GM12874 (cell line): Measurements from ENCODE around the gene PLAC1.

ENCODE experiments used
- CTCF ChIP-seq: IDR thresholded peaks from 2 replicates; pipeline ENCODE4 v1.5.1; 2011; ENCODE audit warnings: low read depth, mild to moderate bottlenecking, control low read depth, low read length, moderate library complexity; ENCODE audit not compliant: insufficient read depth

The PLAC1 gene

GRCh38 chrX:134547047-134547679 lies 111.1 kb downstream of the PLAC1 start:
- TF ChIP-seq CTCF = no peak

GRCh38 chrX:134546187-134546586 lies 112.1 kb downstream of the PLAC1 start:
- TF ChIP-seq CTCF = no peak

DNA sequence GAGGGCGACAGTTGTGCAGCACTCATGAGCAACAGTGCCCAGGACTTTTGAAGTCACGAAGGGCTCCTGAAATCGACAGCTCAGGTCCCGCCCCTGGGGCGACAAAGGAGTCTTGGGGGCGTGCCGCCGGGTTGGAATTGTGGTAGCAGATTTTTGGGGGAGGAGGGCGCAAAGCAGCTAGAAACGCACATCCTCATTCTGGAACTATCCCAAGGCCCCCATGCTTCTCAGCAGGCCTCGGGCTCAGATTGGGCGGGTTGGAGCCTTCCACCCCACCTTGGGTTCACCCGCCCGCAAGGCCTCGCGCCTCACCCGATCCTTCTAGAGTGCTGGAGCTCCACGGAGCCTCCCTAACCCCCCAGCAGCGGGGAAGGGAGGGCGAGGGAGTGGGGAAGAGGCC lies 112.8 kb downstream of the PLAC1 start:
- no peak for TF ChIP-seq CTCF

DNA sequence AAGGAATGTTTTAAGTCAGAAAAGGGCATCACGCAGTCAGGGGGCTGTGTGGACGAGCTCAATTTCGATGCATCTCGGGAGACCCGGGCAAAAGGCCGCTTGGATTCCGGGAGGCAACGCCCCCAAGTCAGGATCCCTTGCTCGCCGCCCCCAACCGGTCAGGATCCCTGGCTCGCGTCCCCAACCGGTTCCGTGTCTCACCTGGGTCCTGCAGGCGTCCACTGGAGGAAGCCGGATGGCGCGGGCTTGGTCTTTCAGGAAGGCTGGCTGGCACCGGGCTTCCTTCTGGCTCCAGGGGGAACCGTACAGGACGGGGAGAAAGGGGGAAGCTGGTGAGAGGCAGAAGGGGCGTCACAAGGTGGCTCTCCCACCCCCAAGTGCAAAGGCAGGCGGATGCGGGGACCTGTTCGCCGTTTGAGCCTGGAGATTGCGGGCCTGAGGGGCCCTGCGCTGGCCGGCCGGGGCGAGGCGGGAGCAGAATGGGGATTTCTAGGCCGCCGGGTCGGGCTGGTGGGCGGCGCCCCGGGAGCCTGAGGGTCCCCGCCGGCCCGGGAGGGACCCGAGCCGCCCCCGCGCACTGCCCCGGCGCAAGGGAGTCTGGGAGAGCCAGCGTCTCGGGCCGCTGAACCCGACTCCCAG lies 113.6 kb downstream of the PLAC1 start:
- no peak for TF ChIP-seq CTCF

DNA sequence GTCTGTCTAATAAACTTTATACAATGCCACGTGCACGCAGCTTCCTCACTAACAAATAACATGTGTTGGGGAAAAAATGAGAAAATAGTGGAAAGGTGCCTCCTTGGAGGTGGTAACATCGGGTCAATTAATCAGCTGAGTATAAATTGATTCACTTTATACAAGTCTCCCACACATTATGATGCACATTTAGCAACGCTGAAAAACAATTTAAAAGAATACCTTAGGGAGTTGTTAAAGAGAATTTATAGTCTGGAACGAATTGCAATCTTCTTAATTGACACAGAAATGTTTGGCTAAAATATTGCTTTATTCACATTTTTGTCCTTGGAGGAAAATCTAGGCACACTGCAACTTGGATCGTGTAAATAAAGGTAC lies 114.1 kb downstream of the PLAC1 start:
- TF ChIP-seq CTCF = no peak

DNA sequence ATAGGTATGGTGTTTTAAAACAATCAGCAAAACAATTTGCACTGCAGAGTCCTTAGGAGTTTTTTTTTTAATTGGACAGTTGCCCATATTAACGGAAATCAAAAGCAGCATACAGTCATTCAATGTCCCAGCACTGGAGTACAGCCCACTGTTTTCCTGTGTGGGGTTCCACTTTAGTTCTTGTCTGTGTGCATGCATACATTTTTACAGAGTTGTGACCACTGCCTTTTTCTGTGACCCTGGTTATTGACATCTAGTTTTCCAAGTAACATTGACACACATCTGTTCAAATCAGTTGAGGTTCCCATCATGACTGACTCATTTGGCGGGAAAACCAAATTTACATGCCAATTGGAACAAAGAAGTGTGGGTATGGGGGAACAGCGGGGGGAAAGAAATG lies 115.0 kb downstream of the PLAC1 start:
- TF ChIP-seq CTCF = no peak

DNA sequence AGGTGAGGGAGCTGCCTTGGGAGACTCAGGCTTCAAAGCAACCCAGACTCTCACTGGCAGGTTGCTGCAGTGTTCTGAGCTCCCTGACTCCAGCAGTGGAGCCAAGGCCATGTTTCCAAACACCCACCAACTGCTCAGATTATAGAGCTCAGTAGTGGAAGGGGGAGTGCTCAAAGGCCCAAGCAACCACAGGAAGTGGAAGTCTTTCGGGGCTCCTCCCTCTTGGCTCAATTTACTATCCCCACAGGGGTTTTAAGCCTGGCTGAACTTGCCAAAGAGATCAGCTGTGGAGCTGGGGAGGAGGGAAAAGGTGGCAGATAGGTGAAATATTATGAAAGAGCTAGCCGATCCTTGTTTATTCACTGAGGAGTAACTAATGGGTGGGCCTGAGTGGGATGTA lies 115.8 kb downstream of the PLAC1 start:
- no peak for TF ChIP-seq CTCF

DNA sequence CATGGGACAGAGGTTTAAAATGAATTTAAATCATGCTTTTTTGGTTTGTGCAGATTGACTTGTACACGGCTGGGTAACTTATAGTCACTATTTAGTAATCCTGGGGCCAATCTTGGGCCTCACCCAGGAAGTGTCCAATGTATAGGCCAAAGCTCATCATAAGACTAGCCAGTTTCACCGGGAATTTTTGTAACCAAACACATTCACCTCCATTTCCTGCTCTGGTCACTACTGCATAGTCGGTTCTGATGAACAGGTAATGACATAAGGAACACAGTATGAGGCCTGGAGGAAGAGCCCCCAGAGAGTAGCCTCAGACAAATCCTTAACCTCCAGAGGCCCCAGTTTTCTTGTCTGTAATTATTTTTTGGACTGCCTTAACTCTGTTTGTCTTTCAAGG lies 116.4 kb downstream of the PLAC1 start:
- TF ChIP-seq CTCF = no peak
